ENCODE measurements around the gene PROKR1. TPM values are rescaled to one million over a fixed set of nuclear protein-coding genes. Genes with fewer than 3 reads are reported as not detected.

Gene PROKR1
- not detected in 2 replicates for total RNA-seq

GRCh38 chr2:68643011-68643873 is at the start of gene PROKR1:
Gene PROKR1 (plus strand): TSS chr2:68643579. CDS start chr2:68645822, 2,243 bp downstream.

Other genes with a start within 250 kb of the PROKR1 start
- 0.44 and 1.4 TPM in 2 replicates for gene FBXO48, start 176.3 kb upstream of the PROKR1 start, total RNA-seq
- 6.8 and 6.9 TPM in 2 replicates for gene APLF, start 176.0 kb upstream of the PROKR1 start, total RNA-seq
- 0.44 and 2.9 TPM in 2 replicates for gene ARHGAP25, start 91.2 kb downstream of the PROKR1 start, total RNA-seq
- gene BMP10, start 227.8 kb downstream of the PROKR1 start, total RNA-seq: 0.44 TPM in 1 of 2 replicates, not detected in the other